A204.1 (cell line): ENCODE measurements around the gene LRRC4.

Experiments used
- FAIRE-seq: peaks from 2 replicates; lab custom pipeline; 2012; peaks lifted over from hg19 to GRCh38; lab: Jason Lieb, UNC

Gene LRRC4

DNA sequence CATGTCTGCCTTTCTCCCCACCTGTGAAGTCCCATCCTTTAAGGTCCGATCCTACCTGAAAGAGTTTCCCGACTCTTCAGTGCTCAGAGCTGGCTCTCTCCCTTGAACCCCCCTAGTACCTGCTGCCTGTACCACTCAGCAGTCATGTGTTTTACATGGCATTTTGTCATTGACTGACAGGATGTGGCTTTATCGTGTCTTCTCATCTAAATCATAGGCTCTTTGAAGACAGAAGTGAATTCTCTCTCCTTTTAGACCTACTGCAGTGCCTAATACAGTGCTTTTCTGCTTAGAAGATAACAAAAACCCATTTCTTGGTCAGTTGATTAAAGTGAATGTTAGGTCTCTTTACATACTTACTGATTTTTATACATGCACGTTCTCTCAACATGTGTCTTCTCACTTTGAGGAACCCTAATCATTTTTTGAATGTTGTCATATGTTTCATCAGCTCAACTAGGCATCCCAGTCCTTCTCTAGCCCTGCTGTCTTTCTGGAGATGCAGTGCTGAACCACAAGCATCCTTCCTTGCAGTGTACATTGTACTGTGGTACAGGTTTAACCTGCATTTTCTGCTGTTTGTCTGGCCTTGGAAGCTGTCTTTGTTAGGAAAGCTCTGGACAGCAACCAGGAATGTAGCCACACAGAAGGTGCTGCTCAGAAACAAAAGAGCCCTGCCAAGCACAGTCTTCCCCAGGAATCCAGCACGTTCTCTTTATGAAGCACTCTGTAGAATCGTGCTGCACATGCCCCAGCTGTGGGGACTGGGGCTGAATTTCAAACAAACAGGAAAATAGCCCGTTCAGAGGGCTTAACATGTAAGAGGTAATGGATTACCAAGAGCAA lies 28.1 kb upstream of the LRRC4 start:
- FAIRE-seq: no peak

GRCh38 chr7:128057909-128058308 lies 26.7 kb upstream of the LRRC4 start:
- FAIRE-seq: no peak

- FAIRE-seq: no peak
These were observed 25.7 kb upstream of the LRRC4 start for GRCh38 chr7:128056901-128057300.

DNA sequence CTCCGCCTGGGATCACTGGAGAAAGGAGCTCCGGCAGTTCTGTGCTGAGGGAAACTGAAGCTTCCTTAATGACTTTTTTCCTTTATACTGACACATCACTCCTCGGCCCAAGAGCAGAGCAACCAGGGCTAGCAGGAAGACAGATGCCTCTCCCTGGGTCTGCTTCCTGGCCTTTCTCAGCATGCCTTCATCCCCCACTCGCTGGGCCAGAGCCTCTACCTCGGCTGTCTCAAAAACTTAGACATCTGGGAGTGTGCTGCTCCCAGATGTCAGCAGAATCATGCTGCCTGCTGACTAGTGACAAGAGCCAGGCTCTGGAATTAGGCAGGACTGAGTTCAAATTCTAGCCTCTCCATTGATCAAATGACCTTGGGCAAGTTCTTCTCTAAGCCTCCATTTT lies 24.4 kb upstream of the LRRC4 start:
- no peak for FAIRE-seq

- no peak for FAIRE-seq
These were observed 23.3 kb upstream of the LRRC4 start for GRCh38 chr7:128054511-128054910.

DNA sequence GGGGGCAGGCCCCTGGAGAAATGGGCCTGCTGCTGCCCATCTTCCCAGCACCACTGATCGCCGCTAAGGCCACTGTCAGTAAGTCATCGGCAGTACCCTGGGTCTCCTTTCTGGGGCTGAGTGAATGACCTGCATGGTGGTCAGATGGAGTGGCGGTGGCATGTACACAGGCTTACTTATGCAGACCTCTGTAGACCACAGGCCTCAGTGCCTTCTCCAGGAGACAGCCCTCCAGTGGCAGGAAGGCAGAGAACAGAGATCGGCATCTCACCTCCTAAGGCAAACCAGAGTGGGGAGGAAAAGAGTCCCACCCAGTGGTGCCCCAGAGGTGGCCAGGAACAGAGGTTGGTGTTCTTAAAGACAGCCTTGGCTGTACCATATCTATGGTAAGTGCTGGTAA lies 22.8 kb upstream of the LRRC4 start:
- no peak for FAIRE-seq

DNA sequence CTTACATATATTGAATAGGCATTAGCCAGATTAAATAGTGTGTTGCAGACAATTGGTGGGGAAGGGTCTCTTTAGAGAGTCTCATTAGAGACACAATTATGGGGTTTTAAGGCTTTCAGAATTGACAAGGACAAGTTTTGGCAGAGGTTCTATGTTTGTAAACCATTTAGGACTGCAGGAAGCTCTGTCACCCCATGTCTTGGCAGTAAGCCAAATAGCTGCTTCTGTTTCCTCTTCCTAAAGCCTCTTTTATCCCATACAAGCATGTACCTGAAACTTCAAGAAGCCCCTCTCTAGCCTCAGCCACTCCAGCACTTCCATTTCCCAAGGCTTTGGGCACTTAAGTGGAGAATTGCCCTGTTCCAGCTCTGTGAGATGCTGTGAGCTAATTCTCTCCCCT lies 21.8 kb upstream of the LRRC4 start:
- no peak for FAIRE-seq

DNA sequence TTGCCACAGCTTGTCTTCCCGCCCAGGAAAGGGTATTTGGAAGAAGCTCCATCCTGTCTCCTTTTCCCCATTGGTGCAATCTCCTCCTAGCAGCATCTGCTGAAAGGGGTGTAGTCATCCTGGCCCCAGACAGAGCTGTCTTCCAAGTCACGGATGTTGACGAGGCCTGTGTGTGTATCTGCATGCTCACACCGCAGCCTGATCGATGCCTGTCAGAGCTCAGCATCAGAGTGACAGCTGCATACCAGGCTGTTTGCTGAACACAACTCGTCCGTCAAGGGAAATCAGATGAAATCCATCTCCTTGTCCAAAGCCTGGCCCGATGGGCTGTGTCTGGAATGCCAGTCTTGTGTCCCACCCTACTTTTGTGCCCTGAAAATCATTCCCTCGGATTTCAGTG lies 21.2 kb upstream of the LRRC4 start:
- FAIRE-seq: no peak

DNA sequence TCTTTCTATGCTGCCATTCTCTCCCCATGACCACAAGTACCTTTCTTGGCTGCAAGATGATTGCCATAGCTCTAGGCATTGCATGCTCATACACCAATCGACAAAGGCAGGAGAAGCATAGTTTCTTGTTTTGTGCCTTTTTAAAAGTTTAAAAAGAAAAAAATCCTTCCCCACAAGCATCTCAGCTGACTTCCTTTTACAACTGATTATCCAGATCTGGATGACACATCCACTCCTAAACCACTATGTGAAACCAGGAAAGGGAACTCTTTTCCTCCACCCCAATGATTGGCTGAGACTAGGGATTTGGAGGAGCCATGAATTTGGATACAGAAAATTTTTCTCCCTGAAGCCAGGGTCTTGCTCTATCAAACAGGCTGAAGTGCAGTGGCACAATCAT lies 14.5 kb upstream of the LRRC4 start:
- no peak for FAIRE-seq

- no peak for FAIRE-seq
These were observed 13.9 kb upstream of the LRRC4 start for GRCh38 chr7:128045158-128045557.

- FAIRE-seq: no peak
These were observed 12.8 kb upstream of the LRRC4 start for GRCh38 chr7:128044064-128044463.

GRCh38 chr7:128042012-128042411 lies 10.8 kb upstream of the LRRC4 start:
- FAIRE-seq: no peak

- FAIRE-seq: no peak
These were observed 10.0 kb upstream of the LRRC4 start for GRCh38 chr7:128041203-128041602.

GRCh38 chr7:128040205-128040604 lies 9.0 kb upstream of the LRRC4 start:
- FAIRE-seq: no peak

- no peak for FAIRE-seq
These were observed 8.3 kb upstream of the LRRC4 start for GRCh38 chr7:128039544-128039953.

GRCh38 chr7:128037880-128038619 lies 6.8 kb upstream of the LRRC4 start:
- no peak for FAIRE-seq

- FAIRE-seq: no peak
These were observed 5.8 kb upstream of the LRRC4 start for GRCh38 chr7:128037081-128037480.

DNA sequence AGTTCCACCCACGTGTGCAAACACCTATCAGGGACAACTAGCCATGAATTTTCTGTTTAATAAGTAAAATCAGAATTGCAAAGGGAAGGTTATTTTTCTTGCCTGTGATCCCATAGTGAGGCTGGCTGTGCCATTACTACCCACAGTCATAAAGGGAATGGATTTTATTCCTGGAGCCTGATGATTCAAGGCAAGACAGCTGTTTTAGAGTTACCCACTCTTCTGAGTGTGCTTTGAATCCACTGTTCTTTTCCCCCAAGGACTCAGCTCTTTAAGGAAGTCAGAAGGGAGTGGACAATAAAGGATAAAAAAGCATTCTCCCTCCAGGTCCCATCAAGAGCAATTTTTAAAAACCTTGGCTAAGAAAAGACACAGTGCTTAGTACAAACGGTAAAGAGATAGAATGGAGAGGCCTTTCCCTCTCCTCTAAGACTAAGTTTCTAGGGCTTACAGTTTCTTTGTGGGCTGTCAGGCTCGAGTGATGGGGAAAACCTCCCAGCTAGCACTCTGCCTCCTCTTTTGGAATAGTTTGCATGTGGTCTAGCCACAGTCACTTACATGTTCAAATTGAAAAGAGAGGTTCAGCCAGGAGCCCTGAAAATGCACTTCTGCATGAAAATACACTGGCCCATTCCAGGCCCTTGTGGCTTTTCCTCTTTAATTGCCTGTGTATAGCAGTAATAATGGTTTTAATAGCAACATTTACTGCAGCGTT lies 5.1 kb upstream of the LRRC4 start:
- FAIRE-seq: no peak

GRCh38 chr7:128035712-128036111 lies 4.5 kb upstream of the LRRC4 start:
- no peak for FAIRE-seq

- no peak for FAIRE-seq
These were observed 3.6 kb upstream of the LRRC4 start for GRCh38 chr7:128034825-128035224.

- FAIRE-seq: no peak
These were observed 2.0 kb upstream of the LRRC4 start for GRCh38 chr7:128033246-128033645.

GRCh38 chr7:128032605-128033235 lies 1.5 kb upstream of the LRRC4 start:
- no peak for FAIRE-seq
